Fibroblast of gingiva (primary cell): ENCODE measurements around the gene PPDPF.

Experiments used
- DNase-seq: peaks from one replicate; pipeline ENCODE4 v3.0.0-alpha.2; 2011; ENCODE audit warnings: low read depth

Gene PPDPF

DNA sequence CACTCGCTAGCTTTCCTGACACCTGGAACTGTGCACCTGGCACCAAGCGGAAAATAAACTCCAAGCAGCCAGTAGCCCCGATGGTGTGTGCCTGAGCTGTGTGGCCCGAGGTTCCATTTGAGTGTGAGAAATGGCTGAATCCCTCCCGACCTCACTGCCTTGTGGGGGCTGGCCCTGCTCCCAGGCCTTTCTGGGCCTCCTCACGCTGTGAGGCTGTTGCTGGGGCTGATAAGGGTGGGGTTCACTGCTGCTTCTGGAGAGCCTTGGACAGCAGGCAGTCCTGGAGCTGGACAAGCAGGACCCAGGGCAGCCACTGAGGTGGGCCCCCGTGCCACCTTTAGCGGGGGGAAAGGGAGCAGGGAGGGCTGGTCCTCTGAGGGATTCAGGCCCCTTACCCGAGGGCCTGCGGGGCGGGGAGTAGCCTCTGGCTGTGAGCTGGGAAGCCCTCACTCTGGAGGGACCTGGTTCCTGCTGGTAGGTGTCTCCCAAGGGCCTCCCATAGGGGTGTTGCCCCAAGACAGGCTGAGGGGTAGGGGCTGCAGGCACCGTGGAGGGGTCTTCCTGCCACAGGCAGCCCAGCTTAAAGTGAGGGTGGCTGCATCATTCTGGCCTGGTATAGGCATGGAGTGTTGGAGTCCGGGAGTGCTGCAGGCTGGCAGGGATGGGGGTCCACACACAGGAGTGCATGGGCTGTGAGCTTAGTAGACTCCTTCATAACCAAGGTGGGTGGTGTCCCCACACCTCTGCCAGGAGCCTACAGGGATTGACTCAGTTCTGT is 1.7 kb downstream of the PPDPF start:
- DNase-seq = no peak

DNA sequence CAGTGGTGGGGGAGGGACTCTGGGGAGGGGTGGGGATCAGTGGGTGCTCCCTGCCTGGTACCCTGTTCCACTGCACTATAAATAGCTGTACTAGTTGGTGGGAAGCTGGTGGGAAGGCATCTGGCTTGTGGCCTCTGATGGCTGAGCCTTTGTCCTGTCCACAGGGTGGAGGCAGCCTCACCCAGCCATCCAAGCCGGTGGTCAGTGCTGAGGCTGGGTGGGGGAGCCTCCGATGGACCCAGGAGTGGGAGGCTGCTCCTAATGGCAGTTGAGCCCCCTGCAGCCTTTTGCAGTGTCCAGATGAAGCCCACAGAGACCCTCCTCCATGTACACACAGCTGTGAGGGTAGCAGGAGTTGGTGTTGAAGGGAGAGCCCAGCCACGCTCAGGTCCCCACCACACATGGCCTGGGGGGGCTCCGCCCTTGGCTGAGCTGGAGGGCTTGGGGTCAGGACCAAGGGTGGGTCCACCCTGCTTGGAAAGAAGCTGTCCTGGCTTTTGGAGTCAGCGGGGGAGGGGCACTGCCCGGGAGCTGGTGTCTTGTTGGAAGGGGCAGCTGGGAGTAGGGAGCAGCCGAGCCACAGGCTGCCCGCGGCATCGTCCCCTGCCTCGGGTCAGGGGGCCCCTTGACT is 2.5 kb downstream of the PPDPF start:
- DNase-seq = no peak

DNA sequence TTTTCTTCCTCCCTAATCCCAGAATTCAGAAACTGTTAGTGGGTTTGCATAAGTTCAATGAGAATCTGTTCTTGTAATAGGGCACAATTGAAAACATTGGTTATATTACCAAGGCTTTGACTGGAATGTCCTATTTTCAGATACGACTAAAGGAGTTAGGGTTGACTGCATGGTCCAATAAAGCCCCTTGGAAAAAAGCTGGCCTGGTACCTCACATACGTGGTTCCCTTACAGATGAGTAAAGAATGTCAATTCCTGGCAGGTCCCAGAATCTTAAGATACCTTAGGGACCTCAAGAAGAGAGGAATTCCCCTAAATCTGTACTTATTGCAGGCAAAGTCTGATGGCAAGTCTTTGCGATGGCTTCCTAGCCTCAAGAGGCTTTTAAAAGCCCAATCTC is 4.6 kb downstream of the PPDPF start:
- DNase-seq = no peak

DNA sequence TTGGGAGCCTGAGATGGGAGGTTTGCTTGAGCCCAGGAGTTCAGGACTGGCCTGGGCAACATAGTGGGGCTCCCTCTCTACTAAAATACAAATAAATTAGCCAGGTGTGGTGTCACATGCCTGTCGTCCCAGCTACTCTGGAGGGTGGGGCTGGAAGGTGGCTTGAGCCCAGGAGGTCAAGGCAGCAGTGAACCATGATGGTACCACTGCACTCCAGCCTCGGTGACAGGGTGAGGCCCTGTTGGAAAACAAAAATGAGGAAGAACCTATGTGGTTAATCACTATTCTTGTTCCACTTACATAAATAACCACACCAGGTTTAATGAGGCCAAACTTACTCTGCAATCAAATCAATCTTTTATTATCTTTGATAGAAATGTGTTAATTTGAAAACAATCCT is 5.4 kb downstream of the PPDPF start:
- DNase-seq = no peak

DNA sequence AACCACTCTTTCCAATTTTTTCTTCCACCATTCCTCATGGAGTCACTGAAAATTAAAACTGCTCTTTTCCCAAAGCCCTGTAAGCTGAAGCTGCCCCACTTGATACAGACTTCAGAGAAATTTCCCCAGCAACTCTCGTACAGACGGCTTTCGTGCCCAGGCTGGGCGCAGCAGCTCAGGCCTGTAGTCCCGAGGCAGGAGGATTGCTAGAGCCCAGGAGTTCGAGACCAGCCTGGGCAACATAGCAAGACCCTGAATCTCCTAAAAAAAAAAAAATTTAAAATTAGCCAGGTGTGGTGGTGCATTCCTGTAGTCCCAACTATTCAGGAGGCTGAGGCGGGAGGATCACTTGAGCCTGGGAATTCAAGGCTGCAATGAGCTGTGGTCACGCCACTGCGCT is 6.6 kb downstream of the PPDPF start:
- DNase-seq = no peak

GRCh38 chr20:63529180-63529860 is 8.8 kb downstream of the PPDPF start:
- no peak for DNase-seq

- no peak for DNase-seq
These were observed 9.6 kb downstream of the PPDPF start for GRCh38 chr20:63529861-63530787.

- DNase-seq = no peak
These were observed 10.2 kb downstream of the PPDPF start for GRCh38 chr20:63530788-63531160.

DNA sequence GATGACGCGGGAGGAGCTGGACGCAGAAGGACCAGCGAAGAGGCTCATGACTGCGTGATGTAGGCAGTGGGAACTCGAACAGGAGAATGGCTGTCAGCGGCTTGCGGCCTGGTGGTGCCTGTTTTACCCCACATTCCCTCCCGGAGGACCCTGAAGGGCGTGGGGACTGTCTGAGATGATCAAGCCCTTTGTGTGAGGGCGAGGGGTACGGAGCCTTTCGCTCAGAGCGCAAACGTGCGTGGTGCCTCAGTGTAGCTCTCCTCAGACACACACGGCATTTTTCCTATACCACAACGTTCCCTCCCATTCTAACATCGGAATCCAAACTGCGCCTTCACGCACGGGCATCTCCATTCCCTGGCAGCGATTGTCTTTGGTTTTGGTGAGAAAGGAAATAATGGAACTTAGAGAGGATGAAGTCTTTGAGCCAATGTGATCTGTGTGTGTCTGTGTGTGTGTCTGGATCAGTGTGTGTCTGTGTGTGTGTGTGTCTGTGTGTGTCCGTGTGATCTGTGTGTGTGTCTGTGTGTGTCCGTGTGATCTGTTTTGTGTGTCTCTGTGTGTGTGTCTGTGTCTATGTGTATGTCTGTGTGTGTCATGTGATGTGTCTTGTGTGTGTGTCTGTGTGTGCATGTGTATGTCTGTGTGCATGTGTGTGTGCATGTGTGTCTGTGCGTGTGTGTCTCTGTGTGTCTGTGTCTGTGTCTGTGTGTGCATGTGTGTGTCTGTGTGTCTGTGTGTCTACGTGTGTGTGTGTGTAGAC is 11.3 kb downstream of the PPDPF start:
- no peak for DNase-seq

- DNase-seq = no peak
These were observed 11.9 kb downstream of the PPDPF start for GRCh38 chr20:63532449-63532971.

GRCh38 chr20:63533388-63533787 is 12.8 kb downstream of the PPDPF start:
- no peak for DNase-seq

DNA sequence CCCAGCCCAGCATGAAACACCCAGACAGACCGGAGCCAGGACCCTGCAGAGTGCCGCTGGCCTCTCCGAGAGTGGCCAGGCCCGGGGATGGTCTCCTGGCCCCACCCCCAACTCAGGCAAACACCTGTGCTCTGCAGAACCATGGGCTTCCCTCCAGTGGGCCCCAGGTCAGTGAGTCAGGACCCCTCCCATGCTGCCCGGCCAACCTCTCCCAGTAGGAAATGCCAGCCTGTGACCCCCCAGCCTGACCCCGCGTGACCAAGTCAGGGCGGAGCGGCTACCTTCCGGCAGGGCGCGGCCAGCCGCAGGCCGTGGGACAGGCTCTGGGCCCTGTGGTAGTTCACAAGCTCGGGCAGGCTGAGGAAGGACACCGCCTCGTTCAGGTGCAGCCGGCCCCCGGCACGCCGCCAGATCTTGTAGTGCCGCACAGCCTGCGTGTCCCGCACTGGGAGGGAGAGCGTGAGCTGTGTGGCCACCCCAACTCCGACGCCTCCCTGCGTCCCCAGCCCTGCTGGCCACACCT is 13.4 kb downstream of the PPDPF start:
- DNase-seq = no peak

GRCh38 chr20:63534427-63534830 is 13.9 kb downstream of the PPDPF start:
- DNase-seq = no peak

DNA sequence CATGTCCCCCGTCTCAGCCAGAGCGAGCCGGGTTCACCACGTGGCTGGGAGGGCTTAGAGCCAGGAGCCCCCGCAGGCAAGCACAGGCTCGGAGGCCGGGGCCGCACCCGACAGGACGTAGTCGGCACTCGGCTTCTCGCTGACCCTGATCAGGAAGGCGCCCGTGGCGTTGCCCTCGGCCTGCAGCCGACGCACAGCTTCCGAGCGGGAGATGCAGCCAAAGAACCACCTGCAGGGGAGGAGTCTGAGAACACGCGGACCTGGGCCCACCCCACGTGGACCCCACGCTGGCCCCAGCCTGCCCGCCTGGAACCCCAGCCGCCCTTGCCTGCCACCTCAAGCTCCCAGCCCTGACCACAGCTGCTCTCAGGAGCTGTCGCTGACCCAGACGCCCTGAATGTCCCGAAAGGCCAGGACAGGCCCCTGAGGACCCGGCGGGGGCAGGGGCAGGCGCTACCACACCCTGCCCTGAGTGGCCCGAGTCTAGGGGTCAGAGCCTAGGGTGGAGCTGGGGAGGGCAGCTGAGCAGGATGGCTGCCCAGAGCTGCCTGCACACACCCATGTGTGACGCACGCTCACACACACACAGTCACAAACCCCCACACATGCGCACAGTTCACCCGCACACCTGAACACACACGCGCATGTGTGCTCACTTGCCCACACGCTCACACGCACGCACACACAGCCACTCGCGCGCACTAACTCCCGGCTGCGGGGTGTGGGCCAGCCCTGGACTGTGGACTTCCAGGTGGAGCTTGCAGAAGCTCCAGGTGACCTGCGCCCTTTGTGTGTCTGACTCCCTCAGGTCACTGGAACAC is 14.5 kb downstream of the PPDPF start:
- DNase-seq = peak; percentile 21

- DNase-seq = peak; percentile 55
These were observed 15.8 kb downstream of the PPDPF start for GRCh38 chr20:63536241-63536977.

GRCh38 chr20:63536997-63537524 is 16.5 kb downstream of the PPDPF start, which contains the start of gene PTK6:
Gene PTK6 (minus strand): TSS chr20:63537376. CDS start chr20:63537314, 62 bp downstream.
- DNase-seq = no peak

GRCh38 chr20:63537525-63538203 is 17.1 kb downstream of the PPDPF start:
- peak; percentile 96 for DNase-seq
